ENCODE measurements around the gene DTYMK. TPM values are rescaled to one million over a fixed set of nuclear protein-coding genes. Genes with fewer than 3 reads are reported as not detected.

Gene DTYMK
- 15.8 and 72.7 TPM in 2 replicates for total RNA-seq

GRCh38 chr2:241686650-241687425 lies at the start of gene DTYMK:
Gene DTYMK (minus strand): TSS chr2:241686815. CDS start chr2:241686783, 32 bp downstream.

GRCh38 chr2:241734467-241735208 lies 48.0 kb upstream of the DTYMK start, which contains the start of gene D2HGDH:
Gene D2HGDH (plus strand): TSS chr2:241734630. CDS start chr2:241735225, 595 bp downstream.

GRCh38 chr2:241701399-241702154 lies 15.0 kb upstream of the DTYMK start, which contains the start of gene ING5:
Gene ING5 (plus strand): TSS chr2:241702039. CDS start chr2:241702066, 27 bp downstream.

GRCh38 chr2:241637018-241637794 lies 49.4 kb downstream of the DTYMK start, which contains the start of the genes ATG4B and THAP4:
Gene ATG4B (plus strand): TSS chr2:241637693. CDS start chr2:241637715, 22 bp downstream.
Gene THAP4 (minus strand): TSS chr2:241637158. CDS start chr2:241637017, 141 bp downstream.

Other genes starting within 250 kb of the DTYMK start
- gene STK25, start 178.2 kb downstream of the DTYMK start, total RNA-seq: 187 and 198 TPM in 2 replicates
- gene BOK, start 128.1 kb downstream of the DTYMK start, total RNA-seq: 20.1 and 24.8 TPM in 2 replicates
- 29.9 and 47.5 TPM in 2 replicates for gene THAP4, start 49.7 kb downstream of the DTYMK start, total RNA-seq
- 35.5 and 44.1 TPM in 2 replicates for gene ATG4B, start 49.1 kb downstream of the DTYMK start, total RNA-seq
- 18.6 and 20.1 TPM in 2 replicates for gene ING5, start 15.2 kb upstream of the DTYMK start, total RNA-seq
- 13.8 and 17.8 TPM in 2 replicates for gene D2HGDH, start 47.8 kb upstream of the DTYMK start, total RNA-seq
- gene GAL3ST2, start 90.0 kb upstream of the DTYMK start, total RNA-seq: 0.19 and 0.85 TPM in 2 replicates
- 0.19 and 0.28 TPM in 2 replicates for gene NEU4, start 122.4 kb upstream of the DTYMK start, total RNA-seq
- gene PDCD1, start 172.1 kb upstream of the DTYMK start, total RNA-seq: not detected in 2 replicates
- not detected in 2 replicates for gene RTP5, start 182.9 kb upstream of the DTYMK start, total RNA-seq

All from regular cardiac myocyte (primary cell).